ENCODE measurements around the gene GNAS. TPM values are rescaled to one million over a fixed set of nuclear protein-coding genes. Genes with fewer than 3 reads are reported as not detected.

Gene GNAS
- total and polyA plus RNA-seq, 3 experiments from 2014 or later: 218 to 666 (median 637) TPM

GRCh38 chr20:58878399-58878798, 25.9 kb downstream of the GNAS start:
- Histone ChIP-seq H3K4me1 (ENCODE audit: insufficient read depth, low read length) (peaks cover 10% of the 10 kb centered on the region), H3K9me3 (ENCODE audit: low read length) (no peaks in the 10 kb centered on the region), H3K27me3 (ENCODE audit: insufficient read depth, low read length, poor library complexity, severe bottlenecking) (no peaks in the 10 kb centered on the region), H3K36me3 (ENCODE audit: insufficient read depth, low read length) (no peaks in the 10 kb centered on the region), H3K4me3 (ENCODE audit: low read length) (no peak overlapping the region), H3K27ac (ENCODE audit: low read depth, low read length) (no peak overlapping the region)
- CTCF ChIA-PET: no interaction called here
- H3K9me3 Mint-ChIP-seq: no peaks in the 10 kb centered on the region
- peaks cover 10 to 16% (median 12%) of the 10 kb centered on the region in 3 donors for H3K4me1 Mint-ChIP-seq
- POLR2A ChIA-PET: no interaction called here
- peak overlapping the region in 1 of 7 donors; percentile 35 for H3K4me3 Mint-ChIP-seq
- peak overlapping the region in 1 of 8 donors; percentile 57 for H3K27ac Mint-ChIP-seq
- H3K36me3 Mint-ChIP-seq: peaks cover 0 to 4% (median 0%) of the 10 kb centered on the region in 3 donors
- peaks cover 0 to 3% of the 10 kb centered on the region in 2 donors for H3K27me3 Mint-ChIP-seq
- DNase-seq: no peak

- Histone ChIP-seq H3K4me3 (ENCODE audit: low read length) (no peak overlapping the region), H3K27me3 (ENCODE audit: insufficient read depth, low read length, poor library complexity, severe bottlenecking) (no peaks in the 10 kb centered on the region), H3K4me1 (ENCODE audit: insufficient read depth, low read length) (peaks cover 10% of the 10 kb centered on the region), H3K27ac (ENCODE audit: low read depth, low read length) (no peak overlapping the region), H3K9me3 (ENCODE audit: low read length) (no peaks in the 10 kb centered on the region), H3K36me3 (ENCODE audit: insufficient read depth, low read length) (no peaks in the 10 kb centered on the region)
- Mint-ChIP-seq H3K4me1 (peaks cover 10 to 19% (median 16%) of the 10 kb centered on the region in 3 donors), H3K36me3 (peaks cover 0 to 2% (median 0%) of the 10 kb centered on the region in 3 donors), H3K9me3 (no peaks in the 10 kb centered on the region), H3K4me3 (no peak overlapping the region), H3K27me3 (peaks cover 0 to 3% of the 10 kb centered on the region in 2 donors), H3K27ac (peak overlapping the region in 1 of 8 donors; percentile 13)
- ChIA-PET CTCF (no interaction called here), POLR2A (no interaction called here)
- no peak for DNase-seq
Measured at GRCh38 chr20:58880441-58880840, 27.9 kb downstream of the GNAS start.

DNA sequence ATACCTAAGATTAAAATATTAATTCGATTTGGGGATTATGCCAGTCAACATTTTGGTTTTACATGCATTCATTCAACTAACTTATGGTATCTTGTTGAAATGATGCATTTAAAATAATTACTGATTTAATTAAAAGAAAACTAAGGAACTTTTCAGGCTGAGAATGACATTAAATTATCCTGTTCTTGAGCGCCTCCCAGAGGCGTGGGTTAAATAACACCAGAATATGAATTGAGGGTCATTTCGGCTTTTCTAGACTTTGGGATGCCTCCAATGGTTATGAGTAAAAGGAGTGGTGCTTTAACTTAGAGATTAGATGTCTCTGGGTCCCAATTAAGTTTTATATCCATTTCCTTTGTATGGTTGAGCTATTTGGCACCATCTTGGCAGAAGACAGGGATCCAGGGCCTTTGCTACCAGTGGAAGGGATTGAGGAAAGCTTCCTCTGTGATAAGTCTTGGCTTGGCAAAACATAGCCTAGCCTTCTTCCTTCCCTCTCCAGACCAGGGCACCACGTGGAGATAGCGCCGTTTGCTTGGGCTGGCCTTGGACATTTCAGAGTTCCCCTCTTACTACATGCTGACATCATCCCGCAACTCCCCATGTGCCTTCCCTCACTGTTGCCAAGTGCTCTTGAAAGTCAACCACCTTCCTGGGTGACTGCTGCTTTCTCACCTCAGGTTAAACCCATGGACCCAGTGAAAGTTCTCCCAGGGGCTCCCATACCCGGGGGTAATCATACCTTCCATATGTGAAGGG, 28.7 kb downstream of the GNAS start:
- H3K9me3 ChIP-seq (ENCODE audit: low read length): no peaks in the 10 kb centered on the region
- Mint-ChIP-seq H3K4me1 (peaks cover 12 to 25% (median 20%) of the 10 kb centered on the region in 3 donors), H3K27ac (peak overlapping the region in 1 of 8 donors; percentile 24), H3K36me3 (peaks cover 0 to 2% (median 0%) of the 10 kb centered on the region in 3 donors), H3K27me3 (peaks cover 0 to 3% of the 10 kb centered on the region in 2 donors), H3K9me3 (no peaks in the 10 kb centered on the region), H3K4me3 (no peak overlapping the region)
- no peaks in the 10 kb centered on the region for H3K27me3 ChIP-seq (ENCODE audit: insufficient read depth, low read length, poor library complexity, severe bottlenecking)
- H3K36me3 ChIP-seq (ENCODE audit: insufficient read depth, low read length): no peaks in the 10 kb centered on the region
- no peak overlapping the region for H3K27ac ChIP-seq (ENCODE audit: low read depth, low read length)
- peaks cover 10% of the 10 kb centered on the region for H3K4me1 ChIP-seq (ENCODE audit: insufficient read depth, low read length)
- ChIA-PET POLR2A (interaction anchor here (0.5 kb wide), 1 partner anchor 521 kb away, joined by 4 read pairs; no protein-coding TSS in a partner anchor), CTCF (interaction anchor here (1.0 kb wide), 1 partner anchor 9 kb away, joined by 3 read pairs; no protein-coding TSS in a partner anchor)
- H3K4me3 ChIP-seq (ENCODE audit: low read length): no peak overlapping the region
- DNase-seq: no peak

- POLR2A ChIA-PET: no interaction called here
- Mint-ChIP-seq H3K27ac (no peak overlapping the region), H3K27me3 (peaks cover 0 to 3% of the 10 kb centered on the region in 2 donors), H3K4me1 (peaks cover 13 to 36% (median 19%) of the 10 kb centered on the region in 3 donors), H3K36me3 (peaks cover 0 to 2% (median 0%) of the 10 kb centered on the region in 3 donors), H3K4me3 (no peak overlapping the region), H3K9me3 (no peaks in the 10 kb centered on the region)
- DNase-seq: no peak
- H3K9me3 ChIP-seq (ENCODE audit: low read length): no peaks in the 10 kb centered on the region
- no peak overlapping the region for H3K4me3 ChIP-seq (ENCODE audit: low read length)
- no peaks in the 10 kb centered on the region for H3K27me3 ChIP-seq (ENCODE audit: insufficient read depth, low read length, poor library complexity, severe bottlenecking)
- CTCF ChIA-PET: no interaction called here
- peaks cover 8% of the 10 kb centered on the region for H3K4me1 ChIP-seq (ENCODE audit: insufficient read depth, low read length)
- no peak overlapping the region for H3K27ac ChIP-seq (ENCODE audit: low read depth, low read length)
- no peaks in the 10 kb centered on the region for H3K36me3 ChIP-seq (ENCODE audit: insufficient read depth, low read length)
Measured at GRCh38 chr20:58882704-58883089, 30.2 kb downstream of the GNAS start.

DNA sequence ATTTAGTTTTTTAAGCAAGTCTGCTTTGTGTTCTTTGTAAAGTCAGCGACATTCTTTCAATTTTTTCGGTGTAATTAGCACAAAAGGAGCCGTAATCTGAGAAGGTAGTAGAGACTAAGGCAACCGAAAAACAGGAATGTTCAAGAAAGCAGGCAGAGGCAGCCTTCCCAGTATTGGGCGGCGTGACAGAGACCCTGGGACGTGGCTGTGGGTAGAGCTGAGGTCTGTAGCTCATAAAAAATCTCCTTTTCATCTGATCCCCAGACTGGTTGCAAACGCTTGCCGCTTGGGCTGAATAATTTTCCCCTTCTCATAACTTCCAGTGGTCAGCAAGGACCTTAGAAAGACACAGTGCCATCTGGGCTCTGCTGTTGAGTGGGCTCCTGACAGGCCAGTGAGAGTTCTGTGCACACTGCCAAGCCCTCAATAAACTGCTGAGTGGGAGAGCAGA, 30.8 kb downstream of the GNAS start:
- DNase-seq: no peak
- H3K4me1 Mint-ChIP-seq: peaks cover 10 to 36% (median 19%) of the 10 kb centered on the region in 3 donors
- Histone ChIP-seq H3K27ac (ENCODE audit: low read depth, low read length) (no peak overlapping the region), H3K4me3 (ENCODE audit: low read length) (no peak overlapping the region), H3K36me3 (ENCODE audit: insufficient read depth, low read length) (no peaks in the 10 kb centered on the region), H3K4me1 (ENCODE audit: insufficient read depth, low read length) (peaks cover 8% of the 10 kb centered on the region), H3K9me3 (ENCODE audit: low read length) (no peaks in the 10 kb centered on the region), H3K27me3 (ENCODE audit: insufficient read depth, low read length, poor library complexity, severe bottlenecking) (no peaks in the 10 kb centered on the region)
- H3K4me3 Mint-ChIP-seq: peak overlapping the region in 1 of 7 donors; percentile 45
- peaks cover 0 to 2% (median 0%) of the 10 kb centered on the region in 3 donors for H3K36me3 Mint-ChIP-seq
- no peaks in the 10 kb centered on the region for H3K9me3 Mint-ChIP-seq
- H3K27me3 Mint-ChIP-seq: peaks cover 0 to 3% of the 10 kb centered on the region in 2 donors
- ChIA-PET POLR2A (no interaction called here), CTCF (interaction anchor here (1.9 kb wide), 1 partner anchor 160 kb away, joined by 4 read pairs; the partner anchor contains the start of gene PRELID3B)
- no peak overlapping the region for H3K27ac Mint-ChIP-seq

DNA sequence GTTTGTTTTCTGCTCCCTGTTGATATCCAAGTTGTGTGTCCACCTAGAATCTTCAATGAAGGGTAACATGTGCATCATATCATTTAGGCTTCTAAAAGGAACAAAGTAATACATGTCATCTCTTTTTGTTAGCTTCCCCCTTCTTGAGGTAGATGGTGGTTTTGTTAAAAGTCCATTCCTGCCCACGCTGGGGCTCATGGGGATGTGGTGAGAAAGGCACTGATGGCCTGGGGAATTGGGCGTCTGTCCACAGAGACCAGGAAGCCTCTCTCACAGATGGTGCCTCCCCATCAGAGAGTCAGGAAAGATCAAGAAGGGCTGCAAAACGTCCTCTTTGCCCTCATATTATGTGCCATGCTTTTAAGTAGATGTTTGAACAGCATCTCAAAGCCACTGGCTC, 32.5 kb downstream of the GNAS start:
- ChIA-PET POLR2A (no interaction called here), CTCF (interaction anchor here (1.2 to 1.9 kb wide), 2 partner anchors 15 to 158 kb away, joined by 3 to 4 read pairs; partner anchors contain the start of gene PRELID3B)
- H3K27me3 Mint-ChIP-seq: peaks cover 0 to 3% of the 10 kb centered on the region in 2 donors
- H3K4me3 ChIP-seq (ENCODE audit: low read length): no peak overlapping the region
- H3K36me3 Mint-ChIP-seq: peaks cover 0 to 3% (median 1%) of the 10 kb centered on the region in 3 donors
- H3K27ac ChIP-seq (ENCODE audit: low read depth, low read length): no peak overlapping the region
- peaks cover 10 to 33% (median 14%) of the 10 kb centered on the region in 3 donors for H3K4me1 Mint-ChIP-seq
- no peaks in the 10 kb centered on the region for H3K27me3 ChIP-seq (ENCODE audit: insufficient read depth, low read length, poor library complexity, severe bottlenecking)
- H3K36me3 ChIP-seq (ENCODE audit: insufficient read depth, low read length): no peaks in the 10 kb centered on the region
- H3K9me3 Mint-ChIP-seq: peaks cover 0 to 1% (median 0%) of the 10 kb centered on the region in 5 donors
- H3K27ac Mint-ChIP-seq: peak overlapping the region in 1 of 8 donors; percentile 24
- H3K9me3 ChIP-seq (ENCODE audit: low read length): no peaks in the 10 kb centered on the region
- H3K4me3 Mint-ChIP-seq: no peak overlapping the region
- H3K4me1 ChIP-seq (ENCODE audit: insufficient read depth, low read length): peaks cover 8% of the 10 kb centered on the region
- DNase-seq: no peak

GRCh38 chr20:58886546-58886945, 34.0 kb downstream of the GNAS start:
- Mint-ChIP-seq H3K4me3 (peak overlapping the region in 2 of 7 donors; percentile 39 to 76), H3K4me1 (peaks cover 9 to 33% (median 14%) of the 10 kb centered on the region in 3 donors), H3K27me3 (peaks cover 0 to 2% of the 10 kb centered on the region in 2 donors), H3K36me3 (peaks cover 0 to 5% (median 0%) of the 10 kb centered on the region in 3 donors), H3K27ac (peak overlapping the region in 2 of 8 donors; percentile 89 to 94), H3K9me3 (peaks cover 0 to 3% (median 0%) of the 10 kb centered on the region in 5 donors)
- ChIA-PET POLR2A (interaction anchor here (0.6 kb wide), 1 partner anchor 577 kb away, joined by 3 read pairs; no protein-coding TSS in a partner anchor), CTCF (no interaction called here)
- H3K27ac ChIP-seq (ENCODE audit: low read depth, low read length): no peak overlapping the region
- H3K27me3 ChIP-seq (ENCODE audit: insufficient read depth, low read length, poor library complexity, severe bottlenecking): no peaks in the 10 kb centered on the region
- H3K4me1 ChIP-seq (ENCODE audit: insufficient read depth, low read length): peaks cover 8% of the 10 kb centered on the region
- H3K36me3 ChIP-seq (ENCODE audit: insufficient read depth, low read length): no peaks in the 10 kb centered on the region
- H3K4me3 ChIP-seq (ENCODE audit: low read length): no peak overlapping the region
- DNase-seq: no peak
- H3K9me3 ChIP-seq (ENCODE audit: low read length): no peaks in the 10 kb centered on the region

- peaks cover 0 to 12% (median 0%) of the 10 kb centered on the region in 3 donors for H3K36me3 Mint-ChIP-seq
- H3K9me3 Mint-ChIP-seq: peaks cover 0 to 5% (median 0%) of the 10 kb centered on the region in 5 donors
- Histone ChIP-seq H3K36me3 (ENCODE audit: insufficient read depth, low read length) (no peaks in the 10 kb centered on the region), H3K4me3 (ENCODE audit: low read length) (peak overlapping the region; percentile 72), H3K27ac (ENCODE audit: low read depth, low read length) (peak overlapping the region; percentile 76), H3K27me3 (ENCODE audit: insufficient read depth, low read length, poor library complexity, severe bottlenecking) (no peaks in the 10 kb centered on the region), H3K9me3 (ENCODE audit: low read length) (no peaks in the 10 kb centered on the region), H3K4me1 (ENCODE audit: insufficient read depth, low read length) (peaks cover 12% of the 10 kb centered on the region)
- POLR2A ChIA-PET: no interaction called here
- DNase-seq: no peak
- peak overlapping the region; percentile 75 to 95 (median 88) for H3K27ac Mint-ChIP-seq
- peaks cover 0 to 5% of the 10 kb centered on the region in 2 donors for H3K27me3 Mint-ChIP-seq
- H3K4me1 Mint-ChIP-seq: peaks cover 15 to 41% (median 20%) of the 10 kb centered on the region in 3 donors
- peak overlapping the region; percentile 76 to 89 (median 82) for H3K4me3 Mint-ChIP-seq
- CTCF ChIA-PET: interaction anchor here (1.5 kb wide), 1 partner anchor 12 kb away, joined by 3 read pairs; no protein-coding TSS in a partner anchor
Measured at GRCh38 chr20:58888103-58888502, 35.6 kb downstream of the GNAS start.
